Lower lobe of right lung (tissue), 2 donors: ENCODE data around the gene SIRPB1. TPM values are rescaled to one million over a fixed set of nuclear protein-coding genes. Genes with fewer than 3 reads are reported as not detected.
"Not testable (repeated sequence)": the region's sequence is repeated elsewhere in the genome, so short reads cannot be mapped to it uniquely, and the experiment has no call there.

Experiments used
- ATAC-seq, 2 donors: fragments of 200-7000 bp; cut with Tn5 transposase; one replicate each; pipeline ENCODE4 v1.9.1; 2020 to 2022; ENCODE audit warnings: mild to moderate bottlenecking in 2 of 2, moderate library complexity in 2 of 2
- DNase-seq: peaks from one replicate; pipeline ENCODE4 v3.0.0-alpha.2; 2020
- H3K27ac ChIP-seq: fragments of 200-600 bp; one replicate; pipeline ENCODE4 v1.8.0; 2022
- H3K27me3 ChIP-seq: fragments of 200-600 bp; one replicate; pipeline ENCODE4 v1.8.0; 2022; ENCODE audit warnings: low read depth
- H3K36me3 ChIP-seq: fragments of 200-600 bp; one replicate; pipeline ENCODE4 v1.8.0; 2022; ENCODE audit warnings: mild to moderate bottlenecking
- H3K4me1 ChIP-seq: fragments of 200-600 bp; one replicate; pipeline ENCODE4 v1.8.0; 2022
- H3K4me3 ChIP-seq: fragments of 200-600 bp; one replicate; pipeline ENCODE4 v1.8.0; 2022; ENCODE audit warnings: mild to moderate bottlenecking
- H3K9me3 ChIP-seq: fragments of 200-600 bp; one replicate; pipeline ENCODE4 v1.8.0; 2022
- CTCF ChIP-seq: fragments of 200-600 bp; IDR thresholded peaks from one replicate; pipeline ENCODE4 v1.8.0; 2022; ENCODE audit warnings: antibody characterized with exemption, mild to moderate bottlenecking
- intact Hi-C: fragments of 100-400 bp; cut with DNase I; formaldehyde crosslinking; loops from one replicate; pipeline ENCODE4 v1.11.0; 2022
- total RNA-seq: library from RNA; stranded (reverse); fragmentation: NEBNext Ultra II Directional; extraction: Animal tissue kit (Norgen Biotek cat#: 25700); gene quantifications from one replicate; pipeline ENCODE4 v1.2.1, GENCODE V29; 2021
- donor health status: DM: no; HTN: yes; CAD: no; lungs with severe emphysema.

The SIRPB1 gene
- total RNA-seq, 1 donor from 2014 or later = 35.8 TPM

GRCh38 chr20:1588533-1589460, 31.0 kb downstream of the SIRPB1 start:
- intact Hi-C loops = no loop called here
- Histone ChIP-seq H3K27me3 (no peaks in the 10 kb centered on the region), H3K36me3 (no peaks in the 10 kb centered on the region), H3K4me3 (no peak overlapping the region), H3K9me3 (no peaks in the 10 kb centered on the region), H3K4me1 (no peaks in the 10 kb centered on the region), H3K27ac (no peak overlapping the region)
- TF ChIP-seq CTCF = no peak
- ATAC-seq = no peak
- no peak for DNase-seq

GRCh38 chr20:1587781-1588532, 31.9 kb downstream of the SIRPB1 start:
- DNase-seq (no peak), ATAC-seq (no peak)
- Histone ChIP-seq H3K4me1 (no peaks in the 10 kb centered on the region), H3K27me3 (no peaks in the 10 kb centered on the region), H3K27ac (no peak overlapping the region), H3K36me3 (no peaks in the 10 kb centered on the region), H3K9me3 (no peaks in the 10 kb centered on the region), H3K4me3 (no peak overlapping the region)
- no peak for TF ChIP-seq CTCF
- intact Hi-C loops = no loop called here

GRCh38 chr20:1579488-1579887, 40.3 kb downstream of the SIRPB1 start:
- intact Hi-C loops = no loop called here
- H3K4me3 ChIP-seq = no peak overlapping the region

GRCh38 chr20:1577906-1578305, 41.9 kb downstream of the SIRPB1 start:
- H3K4me3 ChIP-seq = no peak overlapping the region
- no peak for ATAC-seq
- H3K27ac ChIP-seq = no peak overlapping the region
- no peak for DNase-seq
- intact Hi-C loops = no loop called here
- no peaks in the 10 kb centered on the region for H3K36me3 ChIP-seq
- H3K27me3 ChIP-seq = no peaks in the 10 kb centered on the region
- no peaks in the 10 kb centered on the region for H3K4me1 ChIP-seq
- no peak for TF ChIP-seq CTCF
- no peaks in the 10 kb centered on the region for H3K9me3 ChIP-seq

More at GRCh38 chr20:1579488-1579887, 40.3 kb downstream of the SIRPB1 start:
- TF ChIP-seq CTCF = no peak
- H3K9me3 ChIP-seq = no peaks in the 10 kb centered on the region
- H3K36me3 ChIP-seq = no peaks in the 10 kb centered on the region
- ATAC-seq = no peak
- no peak for DNase-seq
- no peaks in the 10 kb centered on the region for H3K27me3 ChIP-seq
- H3K27ac ChIP-seq = no peak overlapping the region
- H3K4me1 ChIP-seq = no peaks in the 10 kb centered on the region

- not testable (repeated sequence) for H3K4me1 ChIP-seq
These were observed 42.5 kb downstream of the SIRPB1 start for GRCh38 chr20:1577313-1577712.

GRCh38 chr20:1576641-1577040, 43.2 kb downstream of the SIRPB1 start:
- ATAC-seq (no peak), DNase-seq (no peak)
- no peaks in the 10 kb centered on the region for H3K27me3 ChIP-seq
- H3K4me3 ChIP-seq = no peak overlapping the region
- no peak for TF ChIP-seq CTCF
- no peaks in the 10 kb centered on the region for H3K36me3 ChIP-seq
- H3K27ac ChIP-seq = no peak overlapping the region
- intact Hi-C loops = no loop called here
- no peaks in the 10 kb centered on the region for H3K9me3 ChIP-seq
- H3K4me1 ChIP-seq = no peaks in the 10 kb centered on the region

More at GRCh38 chr20:1577313-1577712, 42.5 kb downstream of the SIRPB1 start:
- ATAC-seq, H3K36me3 ChIP-seq, DNase-seq, H3K4me3 ChIP-seq, H3K27ac ChIP-seq, intact Hi-C loops, H3K9me3 ChIP-seq, H3K27me3 ChIP-seq: not testable (repeated sequence)

GRCh38 chr20:1576003-1576402, 43.8 kb downstream of the SIRPB1 start:
- ATAC-seq, H3K4me3 ChIP-seq, DNase-seq, H3K27ac ChIP-seq, H3K36me3 ChIP-seq, intact Hi-C loops, H3K27me3 ChIP-seq, H3K4me1 ChIP-seq, H3K9me3 ChIP-seq: not testable (repeated sequence)

- intact Hi-C loops, H3K9me3 ChIP-seq, H3K27me3 ChIP-seq, H3K36me3 ChIP-seq, H3K27ac ChIP-seq, H3K4me1 ChIP-seq, H3K4me3 ChIP-seq, DNase-seq, ATAC-seq: not testable (repeated sequence)
These were observed 48.2 kb downstream of the SIRPB1 start for GRCh38 chr20:1571583-1571982.
